ENCODE data around the gene CRTAP.

DNA sequence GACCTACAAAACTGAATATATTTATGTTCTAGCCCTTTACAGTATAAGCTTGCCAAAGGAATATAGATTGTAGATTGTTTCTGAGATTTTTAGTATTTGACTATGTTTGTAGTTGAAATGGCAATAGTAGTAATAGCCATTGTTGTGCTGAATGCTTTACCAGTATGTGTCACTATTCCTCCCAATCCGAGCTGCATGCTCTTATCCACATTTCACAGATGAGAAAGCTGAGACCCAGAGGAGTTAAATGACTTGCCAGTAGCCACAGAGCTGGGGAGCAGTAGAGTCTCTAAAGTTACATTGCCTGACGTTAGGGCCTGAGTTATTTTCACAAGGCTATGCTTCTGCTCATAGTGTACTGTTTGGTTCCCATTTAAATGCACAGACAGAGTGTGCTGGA lies 13.6 kb upstream of the CRTAP start:
- TF ChIP-seq, protein P1, sequence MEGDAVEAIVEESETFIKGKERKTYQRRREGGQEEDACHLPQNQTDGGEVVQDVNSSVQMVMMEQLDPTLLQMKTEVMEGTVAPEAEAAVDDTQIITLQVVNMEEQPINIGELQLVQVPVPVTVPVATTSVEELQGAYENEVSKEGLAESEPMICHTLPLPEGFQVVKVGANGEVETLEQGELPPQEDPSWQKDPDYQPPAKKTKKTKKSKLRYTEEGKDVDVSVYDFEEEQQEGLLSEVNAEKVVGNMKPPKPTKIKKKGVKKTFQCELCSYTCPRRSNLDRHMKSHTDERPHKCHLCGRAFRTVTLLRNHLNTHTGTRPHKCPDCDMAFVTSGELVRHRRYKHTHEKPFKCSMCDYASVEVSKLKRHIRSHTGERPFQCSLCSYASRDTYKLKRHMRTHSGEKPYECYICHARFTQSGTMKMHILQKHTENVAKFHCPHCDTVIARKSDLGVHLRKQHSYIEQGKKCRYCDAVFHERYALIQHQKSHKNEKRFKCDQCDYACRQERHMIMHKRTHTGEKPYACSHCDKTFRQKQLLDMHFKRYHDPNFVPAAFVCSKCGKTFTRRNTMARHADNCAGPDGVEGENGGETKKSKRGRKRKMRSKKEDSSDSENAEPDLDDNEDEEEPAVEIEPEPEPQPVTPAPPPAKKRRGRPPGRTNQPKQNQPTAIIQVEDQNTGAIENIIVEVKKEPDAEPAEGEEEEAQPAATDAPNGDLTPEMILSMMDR (IDR thresholded peaks at IDR 0.05): no peak
- TF ChIP-seq POLR2A (IDR thresholded peaks at IDR 0.05): no peak

Data from uterus (tissue), 2 donors.